Hematopoietic multipotent progenitor cell treated with erythropoietin and hydrocortisone succinate and interleukin-3 and kit ligand, for 6 days (in vitro differentiated cells): ENCODE results near the gene ASCL5.

ENCODE experiments used
- DNase-seq: peaks from one replicate; pipeline ENCODE4 v3.0.0-alpha.2; 2015

Gene ASCL5

DNA sequence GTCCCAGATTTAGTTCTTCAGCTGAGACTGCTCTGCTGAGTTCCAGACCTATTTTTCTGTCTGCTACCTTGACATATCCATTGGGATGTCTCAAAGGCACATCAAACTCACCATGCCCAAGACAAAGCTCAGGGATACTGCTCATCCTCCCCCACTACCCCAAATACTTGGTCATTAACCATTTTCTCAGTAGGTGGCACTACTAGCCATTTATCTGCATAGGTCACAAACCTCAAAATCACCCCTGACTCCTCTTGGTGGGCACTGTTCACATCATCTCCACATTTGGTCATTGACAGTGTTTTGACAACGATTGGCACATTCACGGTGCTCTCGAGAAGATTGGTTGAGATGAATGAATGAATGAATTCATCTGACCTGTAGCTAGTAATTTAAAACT is 46.8 kb downstream of the ASCL5 start:
- peak; percentile 14 for DNase-seq

DNA sequence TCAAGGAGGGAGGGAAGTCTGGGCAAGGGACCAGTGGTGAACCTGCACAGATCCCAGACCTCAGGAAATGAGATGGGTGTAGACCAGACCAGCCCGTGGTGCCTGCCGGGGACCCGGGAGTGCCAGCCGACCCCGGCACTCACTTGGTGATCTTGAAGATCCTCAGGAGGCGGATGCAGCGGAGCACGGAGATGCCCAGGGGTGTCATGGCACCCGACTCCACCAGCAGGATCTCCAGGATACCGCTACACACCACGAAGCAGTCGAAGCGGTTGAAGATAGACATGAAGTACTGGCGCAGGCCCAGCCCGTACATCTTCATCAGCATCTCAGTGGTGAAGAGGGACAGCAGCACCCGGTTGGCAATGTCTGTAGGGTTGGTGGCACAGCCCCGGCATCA is 49.2 kb downstream of the ASCL5 start:
- no peak for DNase-seq

- no peak for DNase-seq
Observed at GRCh38 chr1:201077116-201077515, 49.9 kb downstream of the ASCL5 start.

DNA sequence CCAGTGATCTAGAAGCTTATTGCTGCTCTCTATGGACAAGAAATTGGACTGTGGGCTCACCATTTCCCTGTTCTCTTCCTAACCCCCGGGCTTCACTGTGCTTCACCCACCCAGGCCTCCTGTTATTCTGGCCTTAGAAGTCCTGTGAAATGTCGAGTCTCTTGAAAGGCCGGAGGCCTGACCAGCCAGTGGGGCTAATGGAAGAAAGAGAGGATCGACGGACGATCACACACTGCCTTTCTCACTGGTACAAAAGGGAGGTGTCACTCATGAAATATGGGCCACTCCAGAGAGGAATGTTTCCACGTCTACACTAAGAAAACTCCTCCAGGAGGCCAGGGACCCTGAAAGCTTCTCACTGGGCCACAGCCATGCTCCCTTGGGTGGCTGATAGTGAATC is 50.9 kb downstream of the ASCL5 start:
- no peak for DNase-seq

DNA sequence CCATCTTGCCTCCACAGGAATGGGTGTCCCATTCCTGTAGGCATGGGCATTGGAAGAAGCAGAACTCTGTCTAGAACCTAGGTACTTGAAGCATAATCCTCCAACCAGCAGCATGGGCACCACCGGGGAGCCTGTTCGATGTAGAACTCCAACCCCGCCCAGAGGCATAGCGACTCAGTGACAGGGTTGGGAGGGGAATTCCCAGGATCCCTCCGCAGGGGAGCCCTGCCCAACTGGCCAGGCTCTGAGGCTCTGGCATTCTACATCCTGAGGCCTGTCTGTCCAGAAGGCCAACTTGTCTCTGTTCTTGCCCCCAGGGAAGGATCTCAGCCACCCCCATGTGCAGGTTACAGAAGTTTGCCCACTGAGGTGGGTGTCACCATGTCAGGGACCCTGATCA is 53.0 kb downstream of the ASCL5 start:
- DNase-seq = no peak

DNA sequence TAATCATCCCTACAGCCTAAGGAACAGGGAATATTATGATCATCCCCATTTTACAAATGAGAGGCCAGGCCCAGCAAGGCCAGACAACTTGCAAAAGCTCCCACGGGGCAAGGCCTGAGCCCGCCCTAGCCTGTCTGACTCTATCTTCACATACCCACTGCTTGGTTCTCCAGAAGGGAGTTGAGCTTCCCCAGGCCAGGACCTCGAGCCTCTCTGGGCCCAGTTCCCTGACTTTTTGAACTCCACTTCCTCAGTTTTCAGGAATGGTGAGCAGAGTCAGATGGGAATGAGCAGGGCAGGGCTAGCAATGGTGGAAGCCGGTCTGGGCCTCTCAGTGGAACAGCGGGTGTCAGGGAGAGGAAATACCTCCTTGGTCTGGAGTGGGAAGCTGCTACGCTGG is 54.1 kb downstream of the ASCL5 start:
- no peak for DNase-seq

- no peak for DNase-seq
Observed at GRCh38 chr1:201072149-201072548, 54.8 kb downstream of the ASCL5 start.

GRCh38 chr1:201069636-201070035 is 57.3 kb downstream of the ASCL5 start:
- no peak for DNase-seq

GRCh38 chr1:201068976-201069375 is 58.0 kb downstream of the ASCL5 start:
- DNase-seq = no peak

DNA sequence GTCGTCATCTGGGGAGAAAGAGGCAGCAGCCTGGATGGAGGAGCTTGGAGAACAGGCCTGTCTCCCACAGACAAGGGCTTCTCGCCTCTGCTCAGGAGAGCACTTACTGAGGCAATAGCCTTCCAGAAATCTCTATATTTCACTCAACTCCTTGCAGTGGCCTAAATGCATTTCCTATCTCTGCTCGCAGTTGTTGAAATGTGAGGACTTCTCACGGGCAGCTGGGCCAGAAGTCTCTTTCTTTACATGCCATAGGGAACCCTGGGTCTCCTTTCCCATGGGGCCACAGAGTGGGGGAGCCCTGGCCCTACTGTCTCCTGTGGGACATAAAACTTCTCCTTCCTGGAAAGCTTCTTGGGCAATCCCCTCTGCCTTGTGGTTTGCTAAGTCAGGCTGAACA is 60.0 kb downstream of the ASCL5 start:
- no peak for DNase-seq

GRCh38 chr1:201065686-201066085 is 61.3 kb downstream of the ASCL5 start:
- DNase-seq = no peak

- DNase-seq = no peak
Observed at GRCh38 chr1:201064806-201065205, 62.2 kb downstream of the ASCL5 start.
